Stimulated activated CD4-positive, alpha-beta T cell treated with anti-CD3 and anti-CD28 coated beads, Interleukin-1b, Interleukin-23, amount 100 ng/mL, for 4 hours (primary cell): ENCODE measurements around the gene DENND1A.
"Not testable (repeated sequence)": the region's sequence is repeated elsewhere in the genome, so short reads cannot be mapped to it uniquely, and the experiment has no call there.

ENCODE experiments used
- DNase-seq, 2 donors: peaks; one replicate each; pipeline ENCODE4 v3.0.0-alpha.2; 2020; ENCODE audit warnings: low read depth in 2 of 2

Gene DENND1A

GRCh38 chr9:123654994-123655637 lies 274.8 kb downstream of the DENND1A start:
- DNase-seq: no peak

- DNase-seq: no peak
These were observed 275.5 kb downstream of the DENND1A start for GRCh38 chr9:123654218-123654993.

- DNase-seq: no peak
These were observed 277.5 kb downstream of the DENND1A start for GRCh38 chr9:123652416-123652815.

GRCh38 chr9:123651871-123652270 lies 278.1 kb downstream of the DENND1A start:
- no peak for DNase-seq

- no peak for DNase-seq
These were observed 278.7 kb downstream of the DENND1A start for GRCh38 chr9:123651273-123651672.

DNA sequence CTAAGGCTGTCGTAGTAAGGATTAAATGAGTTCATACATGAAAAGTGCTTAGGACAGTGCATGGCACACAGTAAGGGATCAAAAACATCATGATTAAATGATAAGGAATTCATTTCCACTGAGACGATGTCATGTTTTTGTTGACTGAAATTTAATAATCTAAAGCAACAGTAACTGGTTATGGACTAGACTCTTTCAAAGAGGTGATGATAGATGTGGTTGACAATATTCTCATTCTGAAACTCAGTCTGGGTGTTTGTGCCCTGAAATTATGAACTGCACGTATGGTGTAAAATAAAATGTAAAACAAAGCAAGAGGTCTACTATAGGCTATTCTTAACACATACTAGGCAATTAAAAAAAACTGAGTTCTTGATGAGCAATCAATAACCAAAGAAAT lies 280.0 kb downstream of the DENND1A start:
- DNase-seq: no peak

DNA sequence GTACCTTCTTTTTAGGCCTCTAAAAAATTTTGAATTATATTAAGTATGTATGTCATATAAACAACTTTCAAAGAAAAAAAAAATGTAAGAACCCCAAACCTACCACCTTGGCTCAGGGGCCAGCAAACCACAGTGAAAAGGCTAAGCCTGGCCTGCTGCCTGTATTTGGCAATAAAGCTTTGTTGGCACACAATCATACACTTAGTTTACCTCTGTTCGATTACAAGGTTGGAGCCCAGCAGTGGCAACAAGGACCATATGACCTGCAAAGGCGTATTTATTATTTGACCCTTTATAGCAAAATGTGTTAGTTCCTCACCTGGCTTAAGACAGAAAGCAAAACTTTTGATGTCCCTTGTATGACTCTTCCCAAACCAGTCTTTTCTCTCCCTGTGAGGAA lies 282.8 kb downstream of the DENND1A start:
- no peak for DNase-seq

DNA sequence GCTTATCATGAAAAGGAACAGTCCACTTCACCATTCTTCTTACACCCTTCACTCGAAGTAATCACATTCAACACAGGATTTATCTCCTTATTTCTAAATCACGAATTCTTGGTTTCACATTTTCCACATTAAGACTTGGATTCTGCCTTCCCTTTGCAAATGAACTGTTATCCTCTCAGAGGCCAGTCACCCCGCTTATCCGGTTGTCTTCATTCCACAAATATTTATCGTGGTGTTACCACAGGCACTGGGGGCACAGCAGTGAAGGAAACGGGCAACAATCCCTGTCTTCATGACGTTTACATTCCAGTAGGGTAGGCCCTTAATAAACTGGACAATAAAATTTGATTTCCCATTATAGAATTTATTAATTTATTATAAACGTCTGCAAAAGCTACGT lies 284.2 kb downstream of the DENND1A start:
- DNase-seq: no peak

GRCh38 chr9:123645126-123645525 lies 284.8 kb downstream of the DENND1A start:
- DNase-seq: no peak

DNA sequence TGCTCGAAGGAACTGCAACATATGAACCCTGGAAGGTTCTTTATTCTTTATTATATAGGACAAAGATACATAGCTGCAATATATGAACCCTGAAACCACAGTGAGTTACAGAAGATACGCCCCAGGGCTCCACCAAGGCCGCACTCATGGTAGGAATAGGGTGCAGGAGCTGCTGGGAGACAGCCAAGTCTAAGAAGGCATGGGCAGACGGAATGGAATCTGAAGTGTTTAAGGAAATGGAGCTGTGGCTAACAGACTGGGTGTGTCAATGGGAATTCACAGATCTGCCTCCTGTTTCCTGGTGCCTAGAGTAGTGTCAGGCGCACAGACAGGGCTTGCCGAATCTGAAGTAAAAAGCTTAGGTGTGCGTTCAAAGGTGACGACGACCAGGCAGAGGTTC lies 286.4 kb downstream of the DENND1A start:
- DNase-seq: no peak

DNA sequence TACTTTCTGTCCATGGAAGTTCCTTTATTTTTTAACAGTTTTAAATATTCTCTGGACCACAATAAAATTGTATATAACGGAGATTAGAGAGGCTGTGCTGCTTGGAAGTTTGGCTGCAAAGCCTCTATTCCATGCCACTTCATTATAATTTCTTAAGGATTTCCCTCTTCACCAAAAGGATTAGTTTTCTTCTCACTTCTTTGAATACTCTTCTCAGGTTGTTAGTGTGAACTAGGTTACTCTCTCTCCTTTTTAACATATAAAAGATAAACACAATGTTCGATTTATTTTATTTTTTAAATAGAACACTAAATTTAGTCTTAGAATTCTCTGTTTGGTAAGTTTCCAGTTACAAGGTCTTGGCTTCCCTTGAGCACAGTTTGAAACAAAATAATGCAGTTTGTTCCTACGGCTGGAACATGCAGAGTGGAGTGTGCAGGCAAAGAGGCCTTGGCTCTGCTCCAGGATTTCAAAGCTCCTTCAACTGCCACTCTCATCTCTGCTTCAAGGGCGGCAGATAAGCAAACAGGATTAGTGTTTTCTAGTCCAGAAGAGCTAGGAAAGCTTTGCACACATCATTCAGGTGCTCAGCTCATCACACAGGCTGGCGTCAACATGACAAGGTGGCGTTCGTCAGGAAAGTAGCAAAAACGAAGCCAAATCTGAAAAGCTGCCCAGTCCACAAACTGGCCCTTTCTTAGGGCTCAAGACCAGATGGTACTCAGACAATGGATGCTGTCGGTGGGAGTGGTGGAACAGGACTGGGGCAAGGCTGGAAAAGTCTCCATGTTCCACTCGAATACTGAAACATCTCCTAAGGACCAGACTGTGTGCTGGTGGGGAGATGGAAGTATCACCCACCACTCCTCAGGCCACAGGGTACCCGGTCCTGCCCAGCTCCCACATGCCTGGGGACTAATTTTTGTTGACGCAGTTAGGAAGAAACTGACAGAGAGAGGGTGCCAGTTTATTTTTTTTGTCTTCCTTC lies 287.3 kb downstream of the DENND1A start:
- no peak for DNase-seq

DNA sequence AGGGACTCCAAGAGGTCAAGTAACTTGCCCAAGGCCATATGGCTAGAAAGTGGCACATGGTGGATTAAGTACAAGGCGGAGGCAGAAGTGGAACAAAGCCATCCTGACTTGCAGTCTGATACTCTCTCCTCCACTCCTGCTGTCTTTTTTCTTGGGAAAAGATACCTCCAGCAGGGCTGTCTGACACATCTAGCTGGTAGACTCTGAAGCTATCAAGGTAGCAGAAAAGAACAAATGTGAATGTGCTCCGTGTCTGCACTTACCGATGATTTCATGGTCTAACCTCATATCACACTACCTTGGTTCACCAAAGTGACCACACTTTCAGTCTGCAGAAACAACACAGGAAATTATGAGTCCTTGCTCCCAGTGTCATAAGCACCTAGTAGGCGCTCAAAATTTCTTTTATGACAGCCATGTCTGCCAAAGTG lies 289.1 kb downstream of the DENND1A start:
- DNase-seq: no peak

- DNase-seq: no peak
These were observed 290.2 kb downstream of the DENND1A start for GRCh38 chr9:123639743-123640142.

DNA sequence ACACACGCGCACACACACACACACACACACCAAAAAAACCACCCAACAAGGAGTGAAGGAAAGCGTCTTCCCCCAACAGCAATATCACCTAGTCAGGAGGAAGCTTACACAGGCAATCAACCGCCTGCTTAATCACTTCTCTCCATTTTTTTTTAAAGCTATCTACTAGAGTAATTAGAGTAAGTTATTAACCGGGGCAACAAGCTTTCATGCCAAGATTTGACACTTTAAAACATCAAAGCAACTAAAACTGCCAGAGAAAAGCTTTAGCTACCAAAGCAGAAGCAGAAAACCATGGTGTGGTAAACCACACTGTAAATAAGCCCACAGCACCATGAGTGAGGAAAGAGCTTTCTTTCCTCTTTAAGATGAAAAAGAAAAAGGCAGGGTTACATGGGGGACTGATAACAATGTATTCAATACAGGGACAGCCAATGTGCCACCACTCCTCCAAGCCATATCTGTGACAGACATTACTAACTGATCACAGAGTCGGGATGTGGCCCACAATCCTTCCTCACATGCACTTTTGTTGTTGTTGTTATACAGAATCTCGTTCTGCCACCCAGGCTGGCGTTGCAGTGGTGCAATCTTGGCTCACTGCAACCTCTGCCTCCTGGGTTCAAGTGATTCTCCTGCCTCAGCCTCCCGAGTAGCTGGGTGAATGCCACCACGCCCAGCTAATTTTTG lies 291.8 kb downstream of the DENND1A start:
- no peak for DNase-seq

DNA sequence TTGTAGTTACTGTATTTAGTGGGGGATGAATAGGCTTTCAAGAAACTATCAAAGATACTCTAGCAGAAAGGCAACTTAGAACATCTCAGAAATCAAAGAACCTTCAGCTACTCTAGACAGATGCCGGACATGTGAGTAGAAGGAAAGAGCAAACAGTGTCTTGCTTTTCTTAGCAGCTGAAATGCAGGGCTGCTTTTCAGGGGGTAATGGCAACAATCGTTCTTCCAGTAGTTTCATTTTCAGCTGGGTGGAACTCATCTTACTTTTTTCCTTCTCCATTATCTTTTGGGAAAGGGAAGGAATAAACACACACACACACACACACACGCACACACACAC lies 292.4 kb downstream of the DENND1A start:
- DNase-seq: no peak

DNA sequence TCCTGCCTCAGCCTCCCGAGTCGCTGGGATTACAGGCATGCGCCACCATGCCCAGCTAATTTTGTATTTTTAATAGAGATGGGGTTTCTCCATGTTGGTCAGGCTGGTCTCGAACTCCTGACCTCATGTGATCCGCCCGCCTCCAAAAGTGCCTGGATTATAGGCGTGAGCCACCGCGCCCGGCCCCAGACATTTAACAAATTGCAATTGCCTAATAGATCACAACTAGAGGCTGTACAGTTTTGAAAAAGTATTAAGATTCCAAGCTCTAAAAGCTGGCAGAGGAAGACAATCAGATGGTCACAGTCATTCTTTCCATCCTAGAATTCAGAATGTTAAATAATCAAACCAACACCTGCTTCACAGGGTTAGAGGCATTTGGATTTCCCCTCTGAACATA lies 293.1 kb downstream of the DENND1A start:
- DNase-seq: not testable (repeated sequence)

GRCh38 chr9:123631862-123632261 lies 298.1 kb downstream of the DENND1A start:
- no peak for DNase-seq

- no peak for DNase-seq
These were observed 299.7 kb downstream of the DENND1A start for GRCh38 chr9:123630233-123630632.

GRCh38 chr9:123629531-123629930 lies 300.4 kb downstream of the DENND1A start:
- DNase-seq: no peak

DNA sequence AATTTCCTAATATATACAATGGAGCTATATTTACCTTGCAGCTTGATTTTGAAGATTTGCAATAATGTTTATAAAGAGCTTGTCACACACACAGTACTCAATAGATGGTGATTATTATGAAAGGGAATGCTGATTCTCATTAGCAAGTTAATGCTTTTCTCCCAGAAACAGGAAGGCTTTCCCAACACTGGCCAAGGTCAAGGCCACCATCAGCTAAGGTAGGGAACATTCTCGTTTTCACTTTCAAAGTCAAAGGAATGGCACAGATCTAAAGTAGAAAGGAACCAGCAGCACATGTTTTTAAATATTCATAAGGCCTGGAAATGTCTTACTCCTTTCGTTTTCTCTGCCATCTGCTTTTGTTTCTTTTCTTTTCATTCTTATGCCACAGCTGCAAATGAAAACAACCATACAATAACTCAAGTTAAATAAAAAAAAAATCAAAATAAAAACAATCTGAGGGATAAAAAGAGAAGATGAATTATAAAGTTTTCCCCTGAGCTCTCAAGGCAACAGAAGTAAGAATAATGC lies 307.1 kb downstream of the DENND1A start:
- DNase-seq: no peak

GRCh38 chr9:123620239-123620638 lies 309.7 kb downstream of the DENND1A start:
- no peak for DNase-seq
